Nephron (organoid): ENCODE results near the gene CYP1A2.
A peak's percentile ranks its signal among the peaks of the same experiment; 100 is the strongest.
"Not testable (repeated sequence)": the region's sequence is repeated elsewhere in the genome, so short reads cannot be mapped to it uniquely, and the experiment has no call there.

Experiments
- H3K27ac Mint-ChIP-seq, 3 experiments: 2 replicates each; pipeline ENCODE4 v1.8.0; 2020; ENCODE audit warnings: mixed read lengths in 3 of 3, mild to moderate bottlenecking in 2 of 3, moderate library complexity in 1 of 3
- H3K27me3 Mint-ChIP-seq: 2 replicates; pipeline ENCODE4 v1.8.0; 2021; ENCODE audit warnings: low read depth, mild to moderate bottlenecking, moderate library complexity, mixed read lengths
- H3K36me3 Mint-ChIP-seq: 2 replicates; pipeline ENCODE4 v1.8.0; 2020; ENCODE audit warnings: low read depth, mixed read lengths
- H3K4me1 Mint-ChIP-seq: 2 replicates; pipeline ENCODE4 v1.8.0; 2020; ENCODE audit warnings: mixed read lengths
- H3K4me3 Mint-ChIP-seq, 3 experiments: 2 replicates each; pipeline ENCODE4 v1.8.0; 2020; ENCODE audit warnings: mild to moderate bottlenecking in 3 of 3, mixed read lengths in 3 of 3, moderate library complexity in 2 of 3
- H3K9me3 Mint-ChIP-seq: 2 replicates; pipeline ENCODE4 v1.8.0; 2020; ENCODE audit warnings: mixed read lengths
- TF ChIP-seq, protein P1 (sequence below), 3 experiments: fragments of 200-600 bp; sonication (generic); IDR thresholded peaks; one replicate each; pipeline ENCODE4 v1.5.0; 2021; ENCODE audit warnings: antibody characterized with exemption in 3 of 3; ENCODE audit not compliant: unreplicated experiment in 3 of 3

The CYP1A2 gene

DNA sequence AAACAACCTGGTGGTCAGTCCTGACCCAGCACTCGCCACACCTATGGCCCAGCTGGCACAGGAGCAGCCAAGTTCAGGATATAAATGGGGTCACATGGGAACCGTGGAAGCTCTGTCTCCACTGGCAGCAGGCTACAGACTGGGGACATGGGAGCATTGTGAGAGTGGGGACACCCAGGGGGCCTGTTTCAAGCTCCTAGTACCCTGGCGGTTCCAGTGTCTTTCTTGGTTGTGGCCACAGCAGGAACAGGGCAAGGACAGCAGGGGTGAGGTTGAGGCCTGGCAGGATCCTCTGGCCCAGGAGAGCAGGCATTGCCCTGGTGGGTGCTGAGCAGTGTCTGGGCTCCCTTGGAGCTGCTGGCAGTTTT lies 35.1 kb downstream of the CYP1A2 start:
- Mint-ChIP-seq H3K9me3 (no peaks in the 10 kb centered on the region), H3K27me3 (no peaks in the 10 kb centered on the region), H3K36me3 (no peaks in the 10 kb centered on the region), H3K4me1 (peaks cover 62% of the 10 kb centered on the region), H3K4me3 (peak overlapping the region; percentile 90 to 91 (median 90)), H3K27ac (peak overlapping the region in 2 of 3 experiments; percentile 27 to 38)
- TF ChIP-seq, protein P1, sequence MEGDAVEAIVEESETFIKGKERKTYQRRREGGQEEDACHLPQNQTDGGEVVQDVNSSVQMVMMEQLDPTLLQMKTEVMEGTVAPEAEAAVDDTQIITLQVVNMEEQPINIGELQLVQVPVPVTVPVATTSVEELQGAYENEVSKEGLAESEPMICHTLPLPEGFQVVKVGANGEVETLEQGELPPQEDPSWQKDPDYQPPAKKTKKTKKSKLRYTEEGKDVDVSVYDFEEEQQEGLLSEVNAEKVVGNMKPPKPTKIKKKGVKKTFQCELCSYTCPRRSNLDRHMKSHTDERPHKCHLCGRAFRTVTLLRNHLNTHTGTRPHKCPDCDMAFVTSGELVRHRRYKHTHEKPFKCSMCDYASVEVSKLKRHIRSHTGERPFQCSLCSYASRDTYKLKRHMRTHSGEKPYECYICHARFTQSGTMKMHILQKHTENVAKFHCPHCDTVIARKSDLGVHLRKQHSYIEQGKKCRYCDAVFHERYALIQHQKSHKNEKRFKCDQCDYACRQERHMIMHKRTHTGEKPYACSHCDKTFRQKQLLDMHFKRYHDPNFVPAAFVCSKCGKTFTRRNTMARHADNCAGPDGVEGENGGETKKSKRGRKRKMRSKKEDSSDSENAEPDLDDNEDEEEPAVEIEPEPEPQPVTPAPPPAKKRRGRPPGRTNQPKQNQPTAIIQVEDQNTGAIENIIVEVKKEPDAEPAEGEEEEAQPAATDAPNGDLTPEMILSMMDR (IDR thresholded peaks at IDR 0.05; ENCODE audit: unreplicated experiment in 3 of 3), result no peak

DNA sequence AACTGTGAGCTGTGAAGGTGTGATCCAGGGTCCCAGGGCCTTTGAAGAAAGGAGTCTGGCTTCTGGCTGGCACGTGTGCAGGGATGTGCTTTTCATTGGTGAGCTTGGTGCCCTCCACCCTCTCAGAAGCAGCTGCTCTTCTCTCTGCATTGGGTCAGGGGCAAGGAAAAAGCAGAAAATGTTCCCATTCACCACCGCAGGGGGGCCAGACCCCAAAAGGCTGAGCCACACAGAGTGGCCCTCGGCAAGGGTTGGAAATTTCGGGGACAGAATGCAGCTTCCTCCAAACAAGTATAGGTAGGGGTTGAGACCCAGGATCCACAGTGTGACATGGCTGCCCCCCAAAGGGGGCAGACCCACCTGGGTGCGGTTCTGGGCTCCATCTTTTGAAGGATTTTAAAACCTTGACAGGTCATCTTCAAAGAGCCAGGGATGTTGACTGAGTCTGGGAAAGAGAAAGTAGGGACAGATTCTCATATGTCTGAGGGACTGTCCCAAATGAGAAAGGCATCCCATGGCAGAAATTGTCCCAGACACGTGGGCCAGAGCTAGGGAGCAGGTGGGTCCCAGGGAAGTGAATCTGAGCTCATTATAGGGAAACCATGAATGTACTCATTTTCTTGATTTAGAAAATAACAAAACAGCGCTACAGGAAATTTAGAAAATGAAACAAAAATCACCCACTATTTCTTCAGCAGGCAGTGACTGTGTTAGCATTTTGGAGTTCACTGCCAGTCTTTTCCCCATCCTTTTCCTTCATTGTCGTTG lies 36.0 kb downstream of the CYP1A2 start:
- no peaks in the 10 kb centered on the region for H3K9me3 Mint-ChIP-seq
- TF ChIP-seq, protein P1 (IDR thresholded peaks at IDR 0.05; ENCODE audit: unreplicated experiment in 3 of 3), result no peak

DNA sequence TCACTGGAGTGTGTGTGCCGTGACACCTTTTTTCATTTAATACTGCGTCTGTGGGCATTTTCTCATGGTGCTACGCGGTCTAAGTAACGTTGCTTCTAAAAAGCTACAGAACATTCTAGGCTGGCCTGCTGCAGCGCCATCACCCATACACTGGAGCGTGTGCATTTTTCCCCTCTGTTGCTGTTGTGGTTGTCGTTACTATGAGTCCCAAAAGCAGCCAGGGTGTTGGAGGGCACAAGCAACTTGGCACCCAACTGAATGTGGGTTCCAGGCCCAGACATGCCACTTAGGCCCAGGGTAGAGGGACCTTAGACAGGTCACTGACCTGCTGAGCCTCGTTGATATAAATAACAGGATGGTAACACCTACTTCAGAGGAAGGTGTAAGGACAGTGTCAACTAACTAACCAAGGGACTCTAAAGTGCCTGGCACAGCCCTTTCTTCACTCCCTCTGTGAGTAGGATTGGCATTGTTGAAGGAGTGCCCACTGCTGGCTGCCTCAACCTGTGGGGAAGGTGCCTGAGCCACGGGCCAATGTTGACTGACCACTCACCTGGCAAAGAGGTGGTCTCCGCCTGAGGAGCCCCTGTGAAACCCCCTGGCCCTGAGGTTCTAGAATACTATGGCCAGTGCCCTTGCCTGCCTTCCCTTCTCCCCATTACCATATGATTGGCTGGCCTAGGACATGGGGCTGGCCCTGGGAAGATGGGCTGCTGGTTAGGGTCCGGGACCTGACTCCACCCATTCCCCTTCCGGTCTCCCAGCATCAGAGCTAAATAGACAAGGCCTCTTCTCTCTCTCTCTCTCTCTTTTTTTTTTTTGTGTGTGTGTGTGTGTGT lies 36.8 kb downstream of the CYP1A2 start:
- no peaks in the 10 kb centered on the region for H3K36me3 Mint-ChIP-seq
- H3K4me3 Mint-ChIP-seq, result peak overlapping the region; percentile 72 to 85 (median 81)

More for the DNA sequence above, 36.0 kb downstream of the CYP1A2 start:
- peaks cover 61% of the 10 kb centered on the region for H3K4me1 Mint-ChIP-seq
- peak overlapping the region in 1 of 3 experiments; percentile 10 for H3K27ac Mint-ChIP-seq
- H3K4me3 Mint-ChIP-seq, result peak overlapping the region; percentile 72 to 85 (median 81)
- no peaks in the 10 kb centered on the region for H3K27me3 Mint-ChIP-seq
- H3K36me3 Mint-ChIP-seq, result no peaks in the 10 kb centered on the region

DNA sequence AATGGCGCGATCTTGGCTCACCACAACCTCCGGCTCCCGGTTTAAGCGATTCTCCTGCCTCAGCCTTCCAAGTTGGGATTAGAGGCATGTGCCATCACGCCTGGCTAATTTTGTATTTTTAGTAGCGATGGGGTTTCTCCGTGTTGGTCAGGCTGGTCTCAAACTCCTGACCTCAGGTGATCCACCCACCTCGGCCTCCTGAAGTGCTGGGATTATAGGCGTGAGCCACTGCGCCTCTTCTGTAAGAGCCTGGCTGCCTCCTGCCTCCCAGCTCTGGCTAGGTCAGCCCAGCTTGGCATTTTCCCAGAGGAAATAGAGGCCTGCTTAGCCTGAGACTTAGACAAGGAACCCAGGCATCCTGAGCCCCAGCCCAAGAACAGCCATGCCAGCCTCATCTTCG lies 37.4 kb downstream of the CYP1A2 start:
- not testable (repeated sequence) for H3K36me3 Mint-ChIP-seq, H3K27me3 Mint-ChIP-seq, H3K9me3 Mint-ChIP-seq, H3K27ac Mint-ChIP-seq
- peaks cover 51% of the 10 kb centered on the region for H3K4me1 Mint-ChIP-seq
- peak overlapping the region in 2 of 3 experiments; percentile 12 to 23 for H3K4me3 Mint-ChIP-seq

More for the DNA sequence above, 36.8 kb downstream of the CYP1A2 start:
- H3K4me1 Mint-ChIP-seq, result peaks cover 57% of the 10 kb centered on the region
- TF ChIP-seq, protein P1 (IDR thresholded peaks at IDR 0.05; ENCODE audit: unreplicated experiment in 3 of 3), result no peak
- peak overlapping the region in 1 of 3 experiments; percentile 10 for H3K27ac Mint-ChIP-seq
- no peaks in the 10 kb centered on the region for H3K27me3 Mint-ChIP-seq
- H3K9me3 Mint-ChIP-seq, result no peaks in the 10 kb centered on the region

- H3K27ac Mint-ChIP-seq, result no peak overlapping the region
- no peaks in the 10 kb centered on the region for H3K36me3 Mint-ChIP-seq
- H3K9me3 Mint-ChIP-seq, result no peaks in the 10 kb centered on the region
- H3K4me3 Mint-ChIP-seq, result no peak overlapping the region
- H3K27me3 Mint-ChIP-seq, result no peaks in the 10 kb centered on the region
- H3K4me1 Mint-ChIP-seq, result peaks cover 51% of the 10 kb centered on the region
- TF ChIP-seq, protein P1 (IDR thresholded peaks at IDR 0.05; ENCODE audit: unreplicated experiment in 3 of 3), result no peak
Observed at GRCh38 chr15:74786551-74787165, 38.0 kb downstream of the CYP1A2 start.
